ENCODE results near the gene POLR2L.

Gene POLR2L

GRCh38 chr11:818396-819128, 23.8 kb downstream of the POLR2L start, which contains the start of gene PNPLA2:
PNPLA2 (plus strand) TSS chr11:818914; CDS start chr11:819719, 805 bp downstream.
- Histone ChIP-seq H3K36me3 (ENCODE audit: control insufficient read depth, insufficient read depth, low read length) (peaks cover 5% of the 10 kb centered on the region), H3K4me3 (ENCODE audit: low read depth, low read length) (peak within 1 kb of the TSS; percentile 69), H3K9ac (ENCODE audit: low read depth, low read length) (peak within 1 kb of the TSS; percentile 54), H3K4me1 (ENCODE audit: control insufficient read depth, insufficient read depth, low read length) (peaks cover 2% of the 10 kb centered on the region), H3K27me3 (ENCODE audit: control insufficient read depth, insufficient read depth, low read length) (no peaks in the 10 kb centered on the region), H3K9me3 (ENCODE audit: control insufficient read depth, insufficient read depth, low read length) (no peaks in the 10 kb centered on the region)

DNA sequence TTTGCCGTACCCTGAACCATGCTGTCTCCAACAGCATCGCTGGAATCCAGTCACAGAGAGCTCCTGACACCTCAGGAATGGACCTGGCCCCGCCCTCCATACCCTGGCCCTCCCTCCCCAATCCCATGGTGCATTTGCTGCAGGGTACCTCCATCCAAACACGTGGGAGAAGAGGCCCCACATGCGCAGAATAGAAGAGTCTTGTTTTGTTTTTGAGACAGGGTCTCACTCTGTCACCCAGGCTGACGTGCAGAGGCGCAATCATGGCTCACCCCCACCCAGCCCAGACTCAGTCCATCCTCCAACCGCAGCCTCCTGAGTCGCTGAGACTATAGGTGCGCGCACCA, 25.9 kb downstream of the POLR2L start:
- H3K27me3 ChIP-seq (ENCODE audit: control insufficient read depth, insufficient read depth, low read length): no peaks in the 10 kb centered on the region
- peaks cover 2% of the 10 kb centered on the region for H3K4me1 ChIP-seq (ENCODE audit: control insufficient read depth, insufficient read depth, low read length)
- H3K36me3 ChIP-seq (ENCODE audit: control insufficient read depth, insufficient read depth, low read length): peaks cover 23% of the 10 kb centered on the region

GRCh38 chr11:815675-816432, 26.5 kb downstream of the POLR2L start:
- Histone ChIP-seq H3K27me3 (ENCODE audit: control insufficient read depth, insufficient read depth, low read length) (no peaks in the 10 kb centered on the region), H3K4me1 (ENCODE audit: control insufficient read depth, insufficient read depth, low read length) (peaks cover 2% of the 10 kb centered on the region), H3K36me3 (ENCODE audit: control insufficient read depth, insufficient read depth, low read length) (peaks cover 27% of the 10 kb centered on the region), H3K4me3 (ENCODE audit: low read depth, low read length) (no peak overlapping the region), H3K9ac (ENCODE audit: low read depth, low read length) (no peak overlapping the region), H3K9me3 (ENCODE audit: control insufficient read depth, insufficient read depth, low read length) (no peaks in the 10 kb centered on the region)

More for the DNA sequence above, 25.9 kb downstream of the POLR2L start:
- H3K9ac ChIP-seq (ENCODE audit: low read depth, low read length): no peak overlapping the region
- no peaks in the 10 kb centered on the region for H3K9me3 ChIP-seq (ENCODE audit: control insufficient read depth, insufficient read depth, low read length)
- H3K4me3 ChIP-seq (ENCODE audit: low read depth, low read length): no peak overlapping the region

DNA sequence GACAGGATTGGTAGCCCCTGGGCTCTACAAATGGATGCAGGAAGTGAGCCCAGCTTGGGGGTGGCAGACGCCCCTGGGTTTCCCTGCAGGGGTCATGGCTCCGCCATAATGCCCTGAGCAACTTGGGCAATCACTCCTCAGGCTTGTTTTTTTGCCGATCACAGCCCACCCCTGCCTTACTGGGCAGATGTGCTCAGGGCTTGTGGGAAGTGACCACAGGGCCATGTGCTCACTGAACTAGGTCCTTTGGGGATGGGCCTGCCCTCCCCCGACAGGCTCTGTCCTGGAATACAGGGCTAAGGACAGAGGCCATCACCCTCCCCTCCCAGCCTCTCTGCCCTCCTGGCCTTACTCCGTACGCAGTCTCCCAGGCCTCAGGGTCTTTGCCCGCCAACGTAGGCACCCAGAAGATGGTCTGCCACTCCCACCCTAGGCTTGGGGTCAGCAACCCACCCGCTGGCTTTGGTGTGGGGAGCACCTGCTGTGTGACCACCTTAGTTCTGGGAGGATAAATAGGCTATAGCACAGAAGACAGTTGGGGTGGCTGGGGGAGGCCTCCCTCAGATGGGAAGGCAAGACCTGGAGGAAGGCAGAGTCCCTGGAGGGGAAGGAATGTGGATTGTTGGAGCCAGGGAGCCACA, 28.8 kb downstream of the POLR2L start:
- Histone ChIP-seq H3K9me3 (ENCODE audit: control insufficient read depth, insufficient read depth, low read length) (no peaks in the 10 kb centered on the region), H3K36me3 (ENCODE audit: control insufficient read depth, insufficient read depth, low read length) (peaks cover 27% of the 10 kb centered on the region), H3K27me3 (ENCODE audit: control insufficient read depth, insufficient read depth, low read length) (no peaks in the 10 kb centered on the region), H3K4me1 (ENCODE audit: control insufficient read depth, insufficient read depth, low read length) (no peaks in the 10 kb centered on the region), H3K9ac (ENCODE audit: low read depth, low read length) (no peak overlapping the region), H3K4me3 (ENCODE audit: low read depth, low read length) (no peak overlapping the region)

DNA sequence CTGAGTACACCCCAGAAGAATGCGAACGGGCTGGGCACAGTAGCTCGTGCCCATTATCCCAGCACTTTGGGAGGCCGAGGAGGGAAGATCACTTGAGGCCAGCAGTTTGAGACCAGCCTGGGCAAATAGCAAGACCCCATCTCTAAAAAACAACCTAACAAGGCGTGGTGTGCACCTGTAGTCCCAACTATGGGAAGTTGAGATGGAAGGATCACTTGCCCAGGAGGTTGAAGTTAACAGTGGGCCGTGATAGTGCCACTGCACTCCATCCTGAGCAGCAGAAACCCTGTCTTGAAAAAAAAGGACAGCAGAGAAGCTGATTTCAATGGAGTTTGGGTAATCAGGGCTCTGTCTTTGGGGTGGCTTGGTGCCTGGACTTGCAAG, 29.3 kb downstream of the POLR2L start:
- H3K9me3 ChIP-seq (ENCODE audit: control insufficient read depth, insufficient read depth, low read length): no peaks in the 10 kb centered on the region
- H3K4me1 ChIP-seq (ENCODE audit: control insufficient read depth, insufficient read depth, low read length): no peaks in the 10 kb centered on the region
- no peak overlapping the region for H3K4me3 ChIP-seq (ENCODE audit: low read depth, low read length)
- H3K9ac ChIP-seq (ENCODE audit: low read depth, low read length): no peak overlapping the region
- peaks cover 27% of the 10 kb centered on the region for H3K36me3 ChIP-seq (ENCODE audit: control insufficient read depth, insufficient read depth, low read length)
- no peaks in the 10 kb centered on the region for H3K27me3 ChIP-seq (ENCODE audit: control insufficient read depth, insufficient read depth, low read length)

DNA sequence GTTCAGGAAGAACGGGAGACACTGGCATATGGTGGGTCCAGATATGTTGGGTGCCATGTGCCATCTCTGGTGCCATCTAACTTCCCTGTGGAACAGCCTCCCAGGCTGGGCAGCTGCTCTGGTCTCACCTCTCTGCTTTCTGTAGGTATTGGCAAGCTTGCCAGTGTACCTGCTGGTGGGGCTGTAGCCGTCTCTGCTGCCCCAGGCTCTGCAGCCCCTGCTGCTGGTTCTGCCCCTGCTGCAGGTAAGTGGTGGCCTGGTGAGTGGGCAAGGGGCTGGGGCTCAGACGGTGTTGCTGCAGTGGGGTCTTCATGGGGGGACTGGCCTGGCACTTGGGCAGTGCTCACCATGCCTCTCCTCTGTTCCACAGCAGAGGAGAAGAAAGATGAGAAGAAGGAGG, 29.9 kb downstream of the POLR2L start:
- H3K9ac ChIP-seq (ENCODE audit: low read depth, low read length): no peak overlapping the region
- no peak overlapping the region for H3K4me3 ChIP-seq (ENCODE audit: low read depth, low read length)
- peaks cover 27% of the 10 kb centered on the region for H3K36me3 ChIP-seq (ENCODE audit: control insufficient read depth, insufficient read depth, low read length)
- no peaks in the 10 kb centered on the region for H3K9me3 ChIP-seq (ENCODE audit: control insufficient read depth, insufficient read depth, low read length)
- no peaks in the 10 kb centered on the region for H3K4me1 ChIP-seq (ENCODE audit: control insufficient read depth, insufficient read depth, low read length)
- H3K27me3 ChIP-seq (ENCODE audit: control insufficient read depth, insufficient read depth, low read length): no peaks in the 10 kb centered on the region

DNA sequence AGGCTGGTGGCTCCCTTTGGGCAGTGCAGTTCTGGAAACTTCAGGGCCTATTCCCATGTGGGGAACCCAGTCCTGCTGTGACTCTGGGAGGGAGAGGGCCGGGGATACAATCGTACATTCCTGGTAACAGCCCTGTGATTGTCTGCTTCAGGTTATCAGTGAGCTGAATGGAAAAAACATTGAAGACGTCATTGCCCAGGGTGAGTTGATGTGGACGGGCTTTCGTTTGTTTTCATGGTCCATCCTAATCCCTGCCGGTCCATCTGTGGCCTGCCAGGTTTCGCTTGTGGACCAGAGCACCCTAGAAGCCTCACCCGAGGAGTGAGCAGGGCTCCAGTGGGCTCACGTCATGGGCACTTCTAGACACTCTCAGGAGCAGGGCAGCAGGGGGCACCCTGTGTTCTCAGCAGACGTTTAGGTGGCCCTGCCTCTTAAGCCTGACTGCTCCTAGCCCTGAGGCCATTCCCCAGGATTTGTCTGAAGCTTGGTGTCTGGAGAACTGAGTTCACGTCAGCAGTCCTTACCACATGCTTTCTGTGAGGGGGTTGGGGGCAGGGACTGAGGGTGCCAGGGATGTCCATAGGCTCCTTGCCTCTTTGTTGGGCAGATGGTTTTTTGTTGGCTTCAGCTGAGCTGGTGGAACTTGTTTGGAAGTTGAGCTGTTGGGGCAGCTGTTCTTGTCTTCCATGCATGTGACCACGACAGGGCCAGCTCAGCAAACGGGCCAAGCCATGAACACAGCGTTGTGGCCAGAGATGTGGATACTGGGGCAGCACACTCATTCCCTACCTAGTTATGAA, 30.7 kb downstream of the POLR2L start:
- no peaks in the 10 kb centered on the region for H3K4me1 ChIP-seq (ENCODE audit: control insufficient read depth, insufficient read depth, low read length)
- H3K36me3 ChIP-seq (ENCODE audit: control insufficient read depth, insufficient read depth, low read length): peaks cover 27% of the 10 kb centered on the region
- H3K9me3 ChIP-seq (ENCODE audit: control insufficient read depth, insufficient read depth, low read length): no peaks in the 10 kb centered on the region
- peak overlapping the region; percentile 90 for H3K9ac ChIP-seq (ENCODE audit: low read depth, low read length)
- H3K27me3 ChIP-seq (ENCODE audit: control insufficient read depth, insufficient read depth, low read length): no peaks in the 10 kb centered on the region
- H3K4me3 ChIP-seq (ENCODE audit: low read depth, low read length): peak overlapping the region; percentile 97

- Histone ChIP-seq H3K27me3 (ENCODE audit: control insufficient read depth, insufficient read depth, low read length) (no peaks in the 10 kb centered on the region), H3K4me3 (ENCODE audit: low read depth, low read length) (peak overlapping the region; percentile 97), H3K9me3 (ENCODE audit: control insufficient read depth, insufficient read depth, low read length) (no peaks in the 10 kb centered on the region), H3K4me1 (ENCODE audit: control insufficient read depth, insufficient read depth, low read length) (no peaks in the 10 kb centered on the region), H3K36me3 (ENCODE audit: control insufficient read depth, insufficient read depth, low read length) (peaks cover 27% of the 10 kb centered on the region), H3K9ac (ENCODE audit: low read depth, low read length) (peak overlapping the region; percentile 90)
These were observed 32.2 kb downstream of the POLR2L start for GRCh38 chr11:810040-810567.

DNA sequence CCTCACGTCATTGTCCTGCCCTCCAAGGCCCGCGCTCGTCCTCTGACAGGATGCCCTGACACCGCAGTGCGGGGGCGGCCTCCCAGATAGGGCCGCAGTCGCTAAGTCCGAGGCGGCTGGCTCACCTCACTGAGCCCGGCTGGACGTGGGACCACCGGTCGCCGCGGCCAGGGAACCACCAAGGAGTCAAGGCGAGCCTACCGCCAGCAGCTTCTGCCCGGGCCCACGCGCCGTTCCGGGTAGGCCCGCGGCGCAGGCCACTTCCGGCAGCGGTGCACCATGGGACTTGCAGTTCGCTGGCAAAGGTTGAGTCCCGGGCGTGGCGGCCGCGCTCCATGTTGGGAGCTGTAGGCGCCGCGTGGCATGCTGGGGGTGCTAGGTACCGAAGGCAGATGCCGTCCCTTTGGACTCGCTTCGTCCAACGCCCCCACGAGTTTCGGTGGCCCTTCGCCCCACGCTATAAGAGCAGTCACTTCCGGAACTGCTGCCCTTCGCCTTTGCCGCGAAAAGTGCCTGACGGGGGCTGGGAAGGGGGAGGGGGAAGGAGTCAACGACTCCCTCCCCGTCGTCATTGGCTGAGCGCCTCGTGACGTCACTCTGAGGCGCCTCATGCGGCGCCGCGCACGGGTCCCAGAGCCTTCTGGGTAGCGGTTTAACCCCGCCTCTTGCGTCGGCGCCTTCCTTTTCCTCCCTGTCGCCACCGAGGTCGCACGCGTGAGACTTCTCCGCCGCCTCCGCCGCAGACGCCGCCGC, 32.9 kb downstream of the POLR2L start, which contains the start of gene RPLP2:
Gene RPLP2, plus strand, starts transcription at position 681 of the 753 bp plus-strand sequence. CDS start 268 bp downstream, outside the sequence.
- Histone ChIP-seq H3K27me3 (ENCODE audit: control insufficient read depth, insufficient read depth, low read length) (no peaks in the 10 kb centered on the region), H3K9me3 (ENCODE audit: control insufficient read depth, insufficient read depth, low read length) (no peaks in the 10 kb centered on the region), H3K4me3 (ENCODE audit: low read depth, low read length) (peak within 1 kb of the TSS; percentile 97), H3K36me3 (ENCODE audit: control insufficient read depth, insufficient read depth, low read length) (peaks cover 27% of the 10 kb centered on the region), H3K4me1 (ENCODE audit: control insufficient read depth, insufficient read depth, low read length) (peaks cover under 1% of the 10 kb centered on the region), H3K9ac (ENCODE audit: low read depth, low read length) (peak within 1 kb of the TSS; percentile 100)

DNA sequence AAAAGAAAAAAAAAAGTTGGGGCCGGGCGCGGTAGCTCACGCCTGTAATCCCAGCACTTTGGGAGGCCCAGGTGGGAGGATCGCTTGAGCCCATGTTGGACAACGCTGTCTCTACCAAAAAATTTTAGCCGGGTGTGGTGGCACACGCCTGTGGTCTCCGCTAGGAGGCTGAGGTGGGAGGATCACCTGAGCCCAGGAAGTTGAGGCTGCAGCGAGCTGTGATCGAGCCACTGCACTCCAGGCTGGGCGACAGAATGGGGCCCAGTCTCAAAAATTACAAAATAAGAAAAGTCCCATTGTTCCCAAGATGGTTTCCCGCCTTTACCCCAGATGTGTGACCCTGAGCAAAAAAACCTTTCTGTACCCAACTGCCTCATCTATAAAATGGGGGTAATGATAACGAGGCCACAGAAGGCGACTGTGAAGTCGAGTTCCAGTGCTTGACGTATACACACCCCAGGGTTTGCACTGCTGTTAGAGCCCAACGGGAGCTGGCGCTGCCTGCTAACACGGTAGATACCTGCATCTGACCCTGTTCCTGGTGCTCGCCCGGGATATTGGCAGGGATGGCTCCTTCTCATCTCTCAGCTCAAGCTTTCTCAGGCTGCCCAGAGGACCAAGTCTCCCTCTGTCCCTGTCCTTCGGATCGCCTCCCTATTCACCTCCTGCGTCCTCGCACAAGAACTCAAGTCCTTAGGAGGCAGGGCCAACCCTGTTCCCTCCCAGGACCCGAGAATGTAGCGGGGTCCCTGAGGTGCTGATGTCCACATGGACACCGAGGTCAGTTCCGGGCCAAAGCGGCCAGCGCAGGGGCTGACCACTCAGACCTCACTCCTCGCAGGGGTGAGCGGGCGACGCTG, 33.7 kb downstream of the POLR2L start:
- H3K27me3 ChIP-seq (ENCODE audit: control insufficient read depth, insufficient read depth, low read length): no peaks in the 10 kb centered on the region
- H3K9ac ChIP-seq (ENCODE audit: low read depth, low read length): peak overlapping the region; percentile 100
- H3K4me1 ChIP-seq (ENCODE audit: control insufficient read depth, insufficient read depth, low read length): peaks cover 3% of the 10 kb centered on the region
- peak overlapping the region; percentile 97 for H3K4me3 ChIP-seq (ENCODE audit: low read depth, low read length)
- H3K9me3 ChIP-seq (ENCODE audit: control insufficient read depth, insufficient read depth, low read length): no peaks in the 10 kb centered on the region
- H3K36me3 ChIP-seq (ENCODE audit: control insufficient read depth, insufficient read depth, low read length): peaks cover 26% of the 10 kb centered on the region

All from iPS-15b (cell line).